SK-N-SH (cell line): Measurements from ENCODE around the gene TIAM1. TPM values are rescaled to one million over a fixed set of nuclear protein-coding genes. Genes with fewer than 3 reads are reported as not detected.

ENCODE experiments used
- CTCF ChIA-PET: fragments of 300-600, 350-600 bp; formaldehyde crosslinking; extraction: SDS; loops from one replicate; lab custom pipeline; 2021; lab: Yijun Ruan, JAX
- POLR2A ChIA-PET: fragments of 350-600 bp; sonication (Branson Sonifier 250); formaldehyde crosslinking; extraction: SDS; loops from one replicate; lab custom pipeline; 2020; ENCODE audit warnings: antibody characterized with exemption, inconsistent platforms; lab: Yijun Ruan, JAX
- DNase-seq: peaks from one replicate; pipeline ENCODE4 v3.0.0; 2012
- H2AFZ ChIP-seq: fragments of 200-600 bp; sonication (generic); 2 replicates; pipeline ENCODE4 v1.8.1; 2016; ENCODE audit warnings: antibody characterized with exemption, mild to moderate bottlenecking, low read depth
- H3F3A ChIP-seq: fragments of 200-600 bp; sonication (generic); replicated peaks from 2 replicates; pipeline ENCODE3; 2016; ENCODE audit warnings: antibody characterized with exemption, mild to moderate bottlenecking; ENCODE audit not compliant: insufficient read depth
- H3K27ac ChIP-seq, 2 experiments: fragments of 200-500 bp in 1 of 2; fragments of 200-600 bp in 1 of 2; sonication (Bioruptor generic) in 1 of 2; sonication (generic), shearing (Covaris generic) in 1 of 2; 2 replicates each; pipeline versions ENCODE4 v1.5.1 to v1.6.1; 2014 to 2016; ENCODE audit warnings: low read depth in 2 of 2, inconsistent platforms in 1 of 2, low read length in 1 of 2, mild to moderate bottlenecking in 1 of 2, mixed read lengths in 1 of 2
- H3K27me3 ChIP-seq: fragments of 200-600 bp; sonication (generic), shearing (Covaris generic); 2 replicates; pipeline ENCODE4 v1.6.1; 2016; ENCODE audit warnings: mixed run types; ENCODE audit not compliant: insufficient read depth
- H3K36me3 ChIP-seq, 2 experiments: fragments of 200-500 bp in 1 of 2; fragments of 200-600 bp in 1 of 2; sonication (Bioruptor generic) in 1 of 2; sonication (generic) in 1 of 2; replicated peaks in 1 of 2; 2 replicates each; pipeline versions ENCODE3 to v1.5.1; 2014 to 2016; ENCODE audit warnings: low read length in 1 of 2, mild to moderate bottlenecking in 1 of 2; ENCODE audit not compliant: insufficient read depth in 2 of 2, control insufficient read depth in 1 of 2
- H3K4me1 ChIP-seq, 2 experiments: fragments of 200-500 bp in 1 of 2; fragments of 200-600 bp in 1 of 2; sonication (Bioruptor generic) in 1 of 2; sonication (generic), shearing (Covaris generic) in 1 of 2; 2 replicates each; pipeline versions ENCODE4 v1.5.1 to v1.6.1; 2014 to 2016; ENCODE audit warnings: low read depth in 1 of 2, low read length in 1 of 2, mixed run types in 1 of 2; ENCODE audit not compliant: insufficient read depth in 2 of 2, control insufficient read depth in 1 of 2
- H3K4me2 ChIP-seq: fragments of 200-600 bp; sonication (generic), shearing (Covaris generic); 2 replicates; pipeline ENCODE4 v1.6.1; 2017; ENCODE audit warnings: mixed run types
- H3K4me3 ChIP-seq, 2 experiments: fragments of 200-500 bp in 1 of 2; fragments of 200-600 bp in 1 of 2; sonication (Bioruptor generic) in 1 of 2; sonication (generic), shearing (Covaris generic) in 1 of 2; 2 replicates each; pipeline versions ENCODE4 v1.5.1 to v1.8.1; 2014 to 2016; ENCODE audit warnings: low read depth in 2 of 2, inconsistent platforms in 1 of 2, low read length in 1 of 2, mild to moderate bottlenecking in 1 of 2, mixed read lengths in 1 of 2, moderate library complexity in 1 of 2
- H3K79me2 ChIP-seq: fragments of 200-600 bp; sonication (generic); 2 replicates; pipeline ENCODE4 v1.8.1; 2017; ENCODE audit warnings: mild to moderate bottlenecking; ENCODE audit not compliant: insufficient read depth
- H3K9ac ChIP-seq: fragments of 200-600 bp; sonication (generic); 2 replicates; pipeline ENCODE4 v1.6.1; 2017; ENCODE audit warnings: mixed run types
- H3K9me2 ChIP-seq: fragments of 200-600 bp; sonication (generic); 2 replicates; pipeline ENCODE4 v1.6.1; 2017; ENCODE audit warnings: mixed run types
- H3K9me3 ChIP-seq: fragments of 200-600 bp; sonication (generic); 2 replicates; pipeline ENCODE4 v1.6.1; 2017; ENCODE audit warnings: mixed run types, mild to moderate bottlenecking, moderate library complexity
- H4K20me1 ChIP-seq: fragments of 200-600 bp; sonication (generic); 2 replicates; pipeline ENCODE4 v1.6.1; 2017; ENCODE audit warnings: mild to moderate bottlenecking, mixed run types; ENCODE audit not compliant: insufficient read depth
- CHD2 ChIP-seq: fragments of 150-350 bp; IDR thresholded peaks from 2 replicates; pipeline ENCODE4 v1.6.1; 2018; ENCODE audit warnings: low read length; ENCODE audit not compliant: partially characterized antibody
- EP300 ChIP-seq, 2 experiments: IDR thresholded peaks; 2 replicates each; pipeline versions ENCODE4 v1.4.0 to v1.6.1; 2012; ENCODE audit warnings: borderline replicate concordance in 1 of 2, low read depth in 1 of 2, low read length in 1 of 2
- EZH2phosphoT487 ChIP-seq: fragments of 200-600 bp; sonication (generic); IDR thresholded peaks from 2 replicates; pipeline ENCODE4 v1.6.1; 2017; ENCODE audit warnings: low read depth, mixed run types, mild to moderate bottlenecking, antibody characterized with exemption, moderate library complexity, borderline replicate concordance
- FOSL2 ChIP-seq: IDR thresholded peaks from 2 replicates; pipeline ENCODE4 v1.4.0; 2012; ENCODE audit warnings: low read depth, mild to moderate bottlenecking, moderate library complexity, borderline replicate concordance
- FOXM1 ChIP-seq: IDR thresholded peaks from 2 replicates; pipeline ENCODE4 v1.4.0; 2012; ENCODE audit warnings: low read depth, mild to moderate bottlenecking
- JUND ChIP-seq: IDR thresholded peaks from 2 replicates; pipeline ENCODE4 v1.4.0; 2012
- MXI1 ChIP-seq: IDR thresholded peaks from 2 replicates; pipeline ENCODE4 v1.6.1; 2012; ENCODE audit warnings: mild to moderate bottlenecking, low read depth, low read length, improper control_type of control experiment
- NRF1 ChIP-seq: IDR thresholded peaks from 2 replicates; pipeline ENCODE4 v1.6.1; 2012; ENCODE audit warnings: low read depth, mild to moderate bottlenecking, low read length
- RAD21 ChIP-seq: IDR thresholded peaks from 2 replicates; pipeline ENCODE4 v1.6.1; 2012; ENCODE audit warnings: mild to moderate bottlenecking, low read length
- REST ChIP-seq: IDR thresholded peaks from 2 replicates; pipeline ENCODE4 v1.6.1; 2012; ENCODE audit warnings: mild to moderate bottlenecking, low read depth, low read length, moderate library complexity
- RFX5 ChIP-seq: IDR thresholded peaks from 2 replicates; pipeline ENCODE4 v1.6.1; 2012; ENCODE audit warnings: mild to moderate bottlenecking, improper control_type of control experiment, low read length
- SMC3 ChIP-seq: IDR thresholded peaks from 2 replicates; pipeline ENCODE4 v1.6.1; 2012; ENCODE audit warnings: low read depth, low read length, improper control_type of control experiment
- TCF12 ChIP-seq: IDR thresholded peaks from 2 replicates; pipeline ENCODE4 v1.4.0; 2012
- USF2 ChIP-seq: fragments of 150-350 bp; IDR thresholded peaks from 2 replicates; pipeline ENCODE4 v1.6.1; 2017; ENCODE audit warnings: antibody characterized with exemption, low read length, low read depth, borderline replicate concordance
- WGBS: methylation state at CpG from one replicate; pipeline ENCODE4 v1.1.6; 2017; ENCODE audit warnings: low lambda C conversion rate; 5-methylcytosine and 5-hydroxymethylcytosine counted together
- polyA plus RNA-seq, 3 experiments: library from polyadenylated mRNA; depleted of rRNA; stranded (reverse); fragments of >200 nt; gene quantifications; 2 replicates each; pipeline ENCODE4 v1.2.3, GENCODE V29; 2012
- TF ChIP-seq, protein P1 (sequence below): fragments of 150-350 bp; IDR thresholded peaks from 2 replicates; pipeline ENCODE4 v1.6.1; 2016; ENCODE audit warnings: mild to moderate bottlenecking, low read depth, low read length

The TIAM1 gene
- polyA plus RNA-seq, 1 of the 3 experiments (the other 2 are of a cell fraction), result 1.7 TPM

DNA sequence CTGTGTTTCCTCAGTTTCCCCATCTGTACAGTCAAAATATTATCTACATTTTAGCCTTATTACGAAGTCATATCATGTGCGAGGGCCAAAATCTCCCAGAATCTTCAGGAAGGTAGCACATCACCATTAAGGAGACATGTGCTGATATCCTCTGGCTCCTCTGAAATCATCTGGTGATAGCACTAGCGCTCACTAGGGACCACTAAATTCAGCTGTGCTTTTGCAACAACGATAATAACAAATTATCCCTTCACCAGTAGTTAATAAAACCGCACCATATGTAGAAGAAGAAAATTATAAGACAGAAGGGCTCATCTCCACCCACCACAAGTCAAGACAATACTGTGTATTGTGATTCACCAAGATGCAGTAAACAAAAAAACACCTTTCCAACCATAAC, 53.3 kb downstream of the TIAM1 start:
- ChIA-PET CTCF (no interaction called here), POLR2A (no interaction called here)
- Histone ChIP-seq H3K27ac (no peak overlapping the region), H3K4me1 (0 out of 4 replicates have a peak, but pooled peaks cover 0 to 7% of the 10 kb centered on the region in 2 experiments), H3F3A (no peaks in the 10 kb centered on the region), H3K79me2 (no peaks in the 10 kb centered on the region), H3K4me3 (no peak overlapping the region), H3K4me2 (no peak overlapping the region), H2AFZ (no peak overlapping the region), H3K27me3 (no peaks in the 10 kb centered on the region), H3K9me2 (no peaks in the 10 kb centered on the region), H3K9ac (no peak overlapping the region), H3K9me3 (no peaks in the 10 kb centered on the region), H3K36me3 (no peaks in the 10 kb centered on the region), H4K20me1 (no peaks in the 10 kb centered on the region)
- TF ChIP-seq, protein P1, sequence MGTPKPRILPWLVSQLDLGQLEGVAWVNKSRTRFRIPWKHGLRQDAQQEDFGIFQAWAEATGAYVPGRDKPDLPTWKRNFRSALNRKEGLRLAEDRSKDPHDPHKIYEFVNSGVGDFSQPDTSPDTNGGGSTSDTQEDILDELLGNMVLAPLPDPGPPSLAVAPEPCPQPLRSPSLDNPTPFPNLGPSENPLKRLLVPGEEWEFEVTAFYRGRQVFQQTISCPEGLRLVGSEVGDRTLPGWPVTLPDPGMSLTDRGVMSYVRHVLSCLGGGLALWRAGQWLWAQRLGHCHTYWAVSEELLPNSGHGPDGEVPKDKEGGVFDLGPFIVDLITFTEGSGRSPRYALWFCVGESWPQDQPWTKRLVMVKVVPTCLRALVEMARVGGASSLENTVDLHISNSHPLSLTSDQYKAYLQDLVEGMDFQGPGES, result no peak
- TF ChIP-seq EP300 (IDR thresholded peaks at IDR 0.05; ENCODE audit: borderline replicate concordance in 1 of 2, low read depth in 1 of 2, low read length in 1 of 2), result no peak
- no peak for DNase-seq
- 75% methylated on average over 5 of the region's 5 CpGs for WGBS

- no peak overlapping the region for H2AFZ ChIP-seq
- no peak overlapping the region for H3K4me2 ChIP-seq
- H3K9me3 ChIP-seq, result no peaks in the 10 kb centered on the region
- no peak overlapping the region for H3K9ac ChIP-seq
- POLR2A ChIA-PET, result no interaction called here
- H3K36me3 ChIP-seq, result no peaks in the 10 kb centered on the region
- H4K20me1 ChIP-seq, result no peaks in the 10 kb centered on the region
- 52% methylated on average over 4 of the region's 4 CpGs for WGBS
- no peak for DNase-seq
- no peaks in the 10 kb centered on the region for H3K79me2 ChIP-seq
- TF ChIP-seq, protein P1, result no peak
- TF ChIP-seq REST (no peak), JUND (no peak), SMC3 (no peak), RFX5 (no peak), EP300 (IDR thresholded peaks at IDR 0.05; ENCODE audit: borderline replicate concordance in 1 of 2, low read depth in 1 of 2, low read length in 1 of 2) (no peak), USF2 (no peak), MXI1 (no peak), TCF12 (no peak), FOXM1 (no peak), RAD21 (no peak), CHD2 (no peak), NRF1 (no peak), EZH2phosphoT487 (no peak), FOSL2 (no peak)
- TF ChIP-seq, all 33 proteins: peak for 0
- Histone ChIP-seq H3K4me1 (0 out of 4 replicates have a peak, but pooled peaks cover 0 to 6% of the 10 kb centered on the region in 2 experiments), H3K27ac (no peak overlapping the region), H3K4me3 (no peak overlapping the region), H3F3A (no peaks in the 10 kb centered on the region), H3K27me3 (no peaks in the 10 kb centered on the region), H3K9me2 (no peaks in the 10 kb centered on the region)
- CTCF ChIA-PET, result no interaction called here
Observed at GRCh38 chr21:31289702-31290101, 54.4 kb downstream of the TIAM1 start.
